Measurements from ENCODE around the gene DEFB108B.
A peak's percentile ranks its signal among the peaks of the same experiment; 100 is the strongest.
"Not testable (repeated sequence)": the region's sequence is repeated elsewhere in the genome, so short reads cannot be mapped to it uniquely, and the experiment has no call there.

The DEFB108B gene

GRCh38 chr11:71832811-71833210 is at the start of gene DEFB108B:
TSS of gene DEFB108B (plus strand) at chr11:71833200. CDS start at chr11:71833200, 0 bp downstream.
- DNase-seq (ENCODE audit: low read depth); H3K4me3 ChIP-seq (ENCODE audit: low read length): not testable (repeated sequence)

GRCh38 chr11:71786114-71786847 is 46.7 kb upstream of the DEFB108B start:
- not testable (repeated sequence) for H3K36me3 ChIP-seq (ENCODE audit: control insufficient read depth, insufficient read depth, low read length, severe bottlenecking); H3K9me3 ChIP-seq (ENCODE audit: control insufficient read depth, low read length); H3K27me3 ChIP-seq (replicated peaks; ENCODE audit: control insufficient read depth, insufficient read depth, low read length)
- peak overlapping the region; percentile 84 for H3K9ac ChIP-seq (ENCODE audit: low read length)
- peaks cover 13% of the 10 kb centered on the region for H3K4me1 ChIP-seq (ENCODE audit: control insufficient read depth, insufficient read depth, low read length)
- H3K4me3 ChIP-seq (ENCODE audit: low read length), result peak overlapping the region; percentile 82
- DNase-seq (ENCODE audit: low read depth), result peak; percentile 88

More at GRCh38 chr11:71832811-71833210, at the start of gene DEFB108B:
- H3K27me3 ChIP-seq (replicated peaks; ENCODE audit: control insufficient read depth, insufficient read depth, low read length); H3K9me3 ChIP-seq (ENCODE audit: control insufficient read depth, low read length); H3K36me3 ChIP-seq (ENCODE audit: control insufficient read depth, insufficient read depth, low read length, severe bottlenecking); H3K4me1 ChIP-seq (ENCODE audit: control insufficient read depth, insufficient read depth, low read length); H3K9ac ChIP-seq (ENCODE audit: low read length): not testable (repeated sequence)

- not testable (repeated sequence) for H3K9me3 ChIP-seq (ENCODE audit: control insufficient read depth, low read length); H3K36me3 ChIP-seq (ENCODE audit: control insufficient read depth, insufficient read depth, low read length, severe bottlenecking); H3K27me3 ChIP-seq (replicated peaks; ENCODE audit: control insufficient read depth, insufficient read depth, low read length); H3K9ac ChIP-seq (ENCODE audit: low read length)
- Histone ChIP-seq H3K4me1 (ENCODE audit: control insufficient read depth, insufficient read depth, low read length) (peaks cover 13% of the 10 kb centered on the region), H3K4me3 (ENCODE audit: low read length) (peak overlapping the region; percentile 82)
- DNase-seq (ENCODE audit: low read depth), result peak; percentile 98
Measured at GRCh38 chr11:71786848-71787097, 46.2 kb upstream of the DEFB108B start.

GRCh38 chr11:71787098-71787823 is 45.7 kb upstream of the DEFB108B start:
- peak; percentile 95 for DNase-seq (ENCODE audit: low read depth)
- Histone ChIP-seq H3K9me3 (ENCODE audit: control insufficient read depth, low read length) (no peaks in the 10 kb centered on the region), H3K27me3 (replicated peaks; ENCODE audit: control insufficient read depth, insufficient read depth, low read length) (no peaks in the 10 kb centered on the region), H3K36me3 (ENCODE audit: control insufficient read depth, insufficient read depth, low read length, severe bottlenecking) (no peaks in the 10 kb centered on the region), H3K4me1 (ENCODE audit: control insufficient read depth, insufficient read depth, low read length) (peaks cover 13% of the 10 kb centered on the region), H3K4me3 (ENCODE audit: low read length) (peak overlapping the region; percentile 81), H3K9ac (ENCODE audit: low read length) (peak overlapping the region; percentile 84)

GRCh38 chr11:71787824-71788454 is 45.1 kb upstream of the DEFB108B start:
- Histone ChIP-seq H3K9ac (ENCODE audit: low read length) (peak overlapping the region; percentile 84), H3K4me1 (ENCODE audit: control insufficient read depth, insufficient read depth, low read length) (peaks cover 13% of the 10 kb centered on the region), H3K4me3 (ENCODE audit: low read length) (peak overlapping the region; percentile 81)
- H3K9me3 ChIP-seq (ENCODE audit: control insufficient read depth, low read length); H3K36me3 ChIP-seq (ENCODE audit: control insufficient read depth, insufficient read depth, low read length, severe bottlenecking); H3K27me3 ChIP-seq (replicated peaks; ENCODE audit: control insufficient read depth, insufficient read depth, low read length): not testable (repeated sequence)
- peak; percentile 55 for DNase-seq (ENCODE audit: low read depth)

GRCh38 chr11:71789444-71790196 is 43.4 kb upstream of the DEFB108B start:
- H3K9ac ChIP-seq (ENCODE audit: low read length); DNase-seq (ENCODE audit: low read depth); H3K36me3 ChIP-seq (ENCODE audit: control insufficient read depth, insufficient read depth, low read length, severe bottlenecking); H3K4me3 ChIP-seq (ENCODE audit: low read length); H3K9me3 ChIP-seq (ENCODE audit: control insufficient read depth, low read length); H3K27me3 ChIP-seq (replicated peaks; ENCODE audit: control insufficient read depth, insufficient read depth, low read length): not testable (repeated sequence)
- peaks cover 15% of the 10 kb centered on the region for H3K4me1 ChIP-seq (ENCODE audit: control insufficient read depth, insufficient read depth, low read length)

DNA sequence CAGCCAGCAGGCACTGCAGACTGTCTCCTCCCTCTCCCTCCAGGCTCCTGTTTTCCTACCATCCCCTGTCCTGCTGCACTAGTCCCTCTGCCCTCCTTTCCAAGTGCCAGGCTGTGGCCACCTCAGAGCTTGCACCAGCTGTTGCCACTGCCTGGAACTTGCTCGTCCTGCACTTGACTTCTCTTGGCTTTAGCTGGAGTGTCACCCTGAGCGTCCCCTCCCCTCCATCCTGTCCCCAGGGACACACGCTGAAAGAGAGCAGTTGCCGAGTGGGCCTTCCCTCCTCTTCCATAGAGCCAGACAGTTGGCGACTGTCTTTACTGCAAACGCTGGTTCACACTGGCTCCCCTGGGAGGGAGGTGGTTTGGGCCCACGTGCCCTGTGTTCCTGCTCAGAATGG is 41.9 kb upstream of the DEFB108B start:
- H3K9ac ChIP-seq (ENCODE audit: low read length); H3K4me3 ChIP-seq (ENCODE audit: low read length): not testable (repeated sequence)

DNA sequence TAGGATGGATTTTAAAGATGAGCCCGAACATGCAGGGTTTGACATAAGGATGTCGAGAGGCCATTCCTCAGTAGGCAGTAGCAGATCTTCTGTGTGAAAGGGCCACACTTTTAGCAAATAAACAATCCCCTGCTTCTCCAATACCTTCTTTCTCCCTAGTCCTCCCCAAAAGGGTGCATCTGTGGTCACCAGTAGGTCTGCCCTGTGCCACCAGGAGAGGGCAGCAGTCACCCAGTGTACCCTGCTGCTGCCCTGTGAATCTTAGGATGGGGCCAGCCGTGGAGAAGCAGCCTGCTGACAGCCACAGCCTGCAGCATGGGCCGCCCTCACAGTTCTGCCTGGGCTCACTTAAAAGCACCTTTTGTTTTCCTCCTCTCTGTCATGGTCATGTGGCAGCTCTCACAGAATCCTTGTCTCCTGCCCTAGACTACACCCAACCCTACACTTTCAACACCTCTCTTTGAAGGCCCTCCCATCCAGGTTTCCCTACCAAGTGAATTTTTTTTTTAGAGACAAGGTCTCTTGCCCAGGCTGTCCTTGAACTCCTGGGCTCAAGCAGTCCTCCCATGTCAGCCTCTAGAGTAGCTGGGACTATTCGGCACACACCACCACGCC is 40.3 kb upstream of the DEFB108B start:
- not testable (repeated sequence) for H3K4me3 ChIP-seq (ENCODE audit: low read length); H3K9me3 ChIP-seq (ENCODE audit: control insufficient read depth, low read length); H3K36me3 ChIP-seq (ENCODE audit: control insufficient read depth, insufficient read depth, low read length, severe bottlenecking); H3K9ac ChIP-seq (ENCODE audit: low read length); H3K27me3 ChIP-seq (replicated peaks; ENCODE audit: control insufficient read depth, insufficient read depth, low read length)
- DNase-seq (ENCODE audit: low read depth), result peak; percentile 35
- H3K4me1 ChIP-seq (ENCODE audit: control insufficient read depth, insufficient read depth, low read length), result peaks cover 17% of the 10 kb centered on the region

More for the DNA sequence above, 41.9 kb upstream of the DEFB108B start:
- H3K9me3 ChIP-seq (ENCODE audit: control insufficient read depth, low read length); H3K27me3 ChIP-seq (replicated peaks; ENCODE audit: control insufficient read depth, insufficient read depth, low read length); H3K36me3 ChIP-seq (ENCODE audit: control insufficient read depth, insufficient read depth, low read length, severe bottlenecking); DNase-seq (ENCODE audit: low read depth): not testable (repeated sequence)
- H3K4me1 ChIP-seq (ENCODE audit: control insufficient read depth, insufficient read depth, low read length), result peaks cover 17% of the 10 kb centered on the region

DNA sequence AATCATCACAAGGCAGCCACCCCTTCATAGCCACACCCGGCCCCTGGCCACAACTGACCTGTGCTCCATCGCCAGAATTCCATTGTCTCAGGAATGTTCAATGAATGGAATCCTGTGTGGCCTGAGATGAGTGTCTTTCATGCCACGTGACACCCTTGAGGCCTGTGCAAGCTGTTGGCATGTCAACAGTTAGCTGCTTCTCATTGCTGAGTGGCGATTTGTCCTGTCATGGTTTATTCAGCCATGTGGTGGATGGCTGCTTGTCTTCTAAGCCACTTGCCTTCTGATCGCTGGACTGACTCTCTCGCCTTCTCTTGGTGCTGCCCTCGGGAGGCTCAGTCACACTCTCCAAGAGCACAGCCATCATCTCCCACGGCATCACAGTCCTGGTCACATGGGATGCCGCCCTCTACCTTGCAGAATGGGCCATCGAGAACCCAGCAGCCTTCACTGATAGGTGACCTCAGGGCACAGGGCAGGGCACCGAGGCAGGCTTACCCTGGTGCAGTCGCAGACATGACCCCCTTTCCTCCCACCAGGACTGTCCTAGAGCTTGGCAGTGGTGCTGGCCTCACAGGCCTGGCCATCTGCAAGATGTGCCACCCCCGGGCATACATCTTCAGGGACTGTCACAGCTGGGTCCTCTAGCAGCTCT is 38.5 kb upstream of the DEFB108B start:
- not testable (repeated sequence) for H3K9me3 ChIP-seq (ENCODE audit: control insufficient read depth, low read length); H3K36me3 ChIP-seq (ENCODE audit: control insufficient read depth, insufficient read depth, low read length, severe bottlenecking); H3K27me3 ChIP-seq (replicated peaks; ENCODE audit: control insufficient read depth, insufficient read depth, low read length); H3K4me1 ChIP-seq (ENCODE audit: control insufficient read depth, insufficient read depth, low read length); H3K4me3 ChIP-seq (ENCODE audit: low read length); H3K9ac ChIP-seq (ENCODE audit: low read length)
- DNase-seq (ENCODE audit: low read depth), result peak; percentile 49

- H3K36me3 ChIP-seq (ENCODE audit: control insufficient read depth, insufficient read depth, low read length, severe bottlenecking); H3K4me3 ChIP-seq (ENCODE audit: low read length); H3K9ac ChIP-seq (ENCODE audit: low read length); H3K4me1 ChIP-seq (ENCODE audit: control insufficient read depth, insufficient read depth, low read length); DNase-seq (ENCODE audit: low read depth); H3K9me3 ChIP-seq (ENCODE audit: control insufficient read depth, low read length); H3K27me3 ChIP-seq (replicated peaks; ENCODE audit: control insufficient read depth, insufficient read depth, low read length): not testable (repeated sequence)
Measured at GRCh38 chr11:71795236-71795635, 37.8 kb upstream of the DEFB108B start.
